HCT116 (cell line): ENCODE measurements around the gene LRG1. TPM values are rescaled to one million over a fixed set of nuclear protein-coding genes. Genes with fewer than 3 reads are reported as not detected.

Experiments used
- ATAC-seq: fragments of 200-7000 bp; cut with Tn5 transposase; 2 replicates; pipeline ENCODE4 v1.9.1; 2020; ENCODE audit warnings: mild to moderate bottlenecking, moderate library complexity
- BruUV-seq: library from RNA; stranded (reverse); fragments of 400-500 nt; replicated peaks from 2 replicates; lab custom pipeline; 2021; lab: Mats Ljungman, UMichigan
- CTCF ChIA-PET: fragments of 300-600 bp; sonication (Branson Sonifier 250); formaldehyde crosslinking; loops from one replicate; lab custom pipeline; 2021; ENCODE audit warnings: antibody characterized with exemption; lab: Charles Lee
- POLR2A ChIA-PET: fragments of 300-600, 350-600 bp; sonication (Branson Sonifier 250); formaldehyde crosslinking; loops from one replicate; lab custom pipeline; 2021; ENCODE audit warnings: antibody characterized with exemption; lab: Charles Lee
- RAD21 ChIA-PET, 2 experiments: fragments of 300-600 bp; sonication (Branson Sonifier 250); formaldehyde crosslinking; loops; one replicate each; lab custom pipeline; 2023; ENCODE audit warnings: low total read pairs in 2 of 2; ENCODE audit not compliant: uncharacterized antibody in 2 of 2, unreplicated experiment in 2 of 2, low non-redundant PET in 1 of 2; lab: Charles Lee
- DNase-seq: peaks from one replicate; pipeline ENCODE4 v3.0.0-alpha.2; 2010; ENCODE audit warnings: low read depth, low spot score
- H2AFZ ChIP-seq: fragments of 200-600 bp; shearing (Covaris generic), sonication (generic); 2 replicates; pipeline ENCODE4 v1.6.1; 2017; ENCODE audit warnings: low read depth, mixed run types, mixed read lengths, antibody characterized with exemption, low read length; ENCODE audit not compliant: poor library complexity, severe bottlenecking
- H3K27ac ChIP-seq: 2 replicates; pipeline ENCODE4 v1.5.1; 2012; ENCODE audit warnings: low read depth, low read length
- H3K27me3 ChIP-seq: fragments of 200-600 bp; sonication (generic); 2 replicates; pipeline ENCODE4 v1.6.1; 2016; ENCODE audit warnings: mixed run types, low read length, mixed read lengths; ENCODE audit not compliant: insufficient read depth
- H3K36me3 ChIP-seq, 2 experiments: fragments of 200-500 bp in 1 of 2; fragments of 200-600 bp in 1 of 2; sonication (Bioruptor generic) in 1 of 2; sonication (generic) in 1 of 2; 2 replicates each; pipeline versions ENCODE4 v1.5.1 to v1.6.1; 2014 to 2016; ENCODE audit warnings: low read length in 2 of 2, inconsistent platforms in 1 of 2, mixed read lengths in 1 of 2, mixed run types in 1 of 2; ENCODE audit not compliant: insufficient read depth in 2 of 2, control insufficient read depth in 1 of 2
- H3K4me1 ChIP-seq, 2 experiments: fragments of 200-600 bp in 1 of 2; sonication (generic) in 1 of 2; 2 replicates each; pipeline versions ENCODE4 v1.5.1 to v1.6.1; 2012 to 2017; ENCODE audit warnings: low read length in 2 of 2, inconsistent platforms in 1 of 2, mild to moderate bottlenecking in 1 of 2, mixed read lengths in 1 of 2, mixed run types in 1 of 2, moderate library complexity in 1 of 2; ENCODE audit not compliant: insufficient read depth in 2 of 2, control insufficient read depth in 1 of 2
- H3K4me2 ChIP-seq: fragments of 200-600 bp; sonication (generic); 2 replicates; pipeline ENCODE4 v1.6.1; 2017; ENCODE audit warnings: mixed run types, low read length, mixed read lengths
- H3K4me3 ChIP-seq, 2 experiments: fragments of 200-600 bp in 1 of 2; sonication (generic) in 1 of 2; replicated peaks in 1 of 2; 2 replicates each; pipeline ENCODE4 v1.5.1; 2011 to 2016; ENCODE audit warnings: low read length in 2 of 2, control low read depth in 1 of 2, low read depth in 1 of 2, mild to moderate bottlenecking in 1 of 2, mixed read lengths in 1 of 2, mixed run types in 1 of 2
- H3K79me2 ChIP-seq: fragments of 200-600 bp; sonication (generic); 2 replicates; pipeline ENCODE4 v1.6.1; 2017; ENCODE audit warnings: mild to moderate bottlenecking, mixed run types, low read length, moderate library complexity, mixed read lengths; ENCODE audit not compliant: insufficient read depth
- H3K9ac ChIP-seq: fragments of 200-600 bp; sonication (generic); 2 replicates; pipeline ENCODE4 v1.6.1; 2016; ENCODE audit warnings: low read length, mixed read lengths
- H3K9me2 ChIP-seq: fragments of 200-600 bp; sonication (generic), shearing (Covaris generic); 2 replicates; pipeline ENCODE4 v1.6.1; 2017; ENCODE audit warnings: mixed run types, mild to moderate bottlenecking, moderate library complexity; ENCODE audit not compliant: insufficient read depth
- H3K9me3 ChIP-seq, 2 experiments: fragments of 200-500 bp in 1 of 2; fragments of 200-600 bp in 1 of 2; sonication (Bioruptor generic) in 1 of 2; sonication (generic) in 1 of 2; 2 replicates each; pipeline ENCODE4 v1.6.1; 2014 to 2017; ENCODE audit warnings: low read length in 2 of 2, mixed read lengths in 2 of 2, inconsistent platforms in 1 of 2, low read depth in 1 of 2, mild to moderate bottlenecking in 1 of 2, mixed run types in 1 of 2, moderate library complexity in 1 of 2; ENCODE audit not compliant: control insufficient read depth in 1 of 2, insufficient read depth in 1 of 2
- H4K20me1 ChIP-seq: fragments of 200-600 bp; sonication (generic), shearing (Covaris generic); 2 replicates; pipeline ENCODE4 v1.6.1; 2017; ENCODE audit warnings: mixed run types, mild to moderate bottlenecking, moderate library complexity; ENCODE audit not compliant: insufficient read depth
- CBX3 ChIP-seq: IDR thresholded peaks from 2 replicates; pipeline ENCODE4 v1.6.1; 2012; ENCODE audit warnings: low read depth
- CEBPB ChIP-seq: IDR thresholded peaks from 2 replicates; pipeline ENCODE4 v1.6.1; 2012; ENCODE audit warnings: low read depth
- EGR1 ChIP-seq: IDR thresholded peaks from 2 replicates; pipeline ENCODE4 v1.6.1; 2012; ENCODE audit warnings: low read depth
- EZH2phosphoT487 ChIP-seq: fragments of 200-600 bp; IDR thresholded peaks from 2 replicates; pipeline ENCODE4 v1.6.1; 2018; ENCODE audit warnings: antibody characterized with exemption, borderline replicate concordance
- MAX ChIP-seq: IDR thresholded peaks from 2 replicates; pipeline ENCODE4 v1.6.1; 2012
- REST ChIP-seq: IDR thresholded peaks from 2 replicates; pipeline ENCODE4 v1.6.1; 2012; ENCODE audit warnings: low read depth
- TCF7L2 ChIP-seq: IDR thresholded peaks from 2 replicates; pipeline ENCODE4 v1.7.0; 2011; ENCODE audit warnings: borderline replicate concordance, inconsistent platforms; ENCODE audit not compliant: insufficient read depth, insufficient read length; ENCODE audit errors: extremely low read depth
- ZFX ChIP-seq: fragments of 450-650 bp; IDR thresholded peaks from 2 replicates; pipeline ENCODE4 v1.6.1; 2017
- intact Hi-C: fragments of 100-400 bp; cut with micrococcal nuclease; formaldehyde crosslinking; loops from 2 replicates; pipeline ENCODE4 v1.10.0; 2022
- total RNA-seq: library from RNA; stranded (reverse); gene quantifications from one replicate; pipeline ENCODE4 v1.2.1, GENCODE V29; 2021; ENCODE audit not compliant: unreplicated experiment
- TF ChIP-seq, protein P1 (sequence below): IDR thresholded peaks from 2 replicates; pipeline ENCODE4 v1.6.1; 2011; ENCODE audit warnings: mild to moderate bottlenecking, low read length, moderate library complexity; ENCODE audit not compliant: insufficient replicate concordance; ENCODE audit errors: extremely low read depth

LRG1 gene
- total RNA-seq, 1 experiment from 2014 or later: 1.3 TPM

DNA sequence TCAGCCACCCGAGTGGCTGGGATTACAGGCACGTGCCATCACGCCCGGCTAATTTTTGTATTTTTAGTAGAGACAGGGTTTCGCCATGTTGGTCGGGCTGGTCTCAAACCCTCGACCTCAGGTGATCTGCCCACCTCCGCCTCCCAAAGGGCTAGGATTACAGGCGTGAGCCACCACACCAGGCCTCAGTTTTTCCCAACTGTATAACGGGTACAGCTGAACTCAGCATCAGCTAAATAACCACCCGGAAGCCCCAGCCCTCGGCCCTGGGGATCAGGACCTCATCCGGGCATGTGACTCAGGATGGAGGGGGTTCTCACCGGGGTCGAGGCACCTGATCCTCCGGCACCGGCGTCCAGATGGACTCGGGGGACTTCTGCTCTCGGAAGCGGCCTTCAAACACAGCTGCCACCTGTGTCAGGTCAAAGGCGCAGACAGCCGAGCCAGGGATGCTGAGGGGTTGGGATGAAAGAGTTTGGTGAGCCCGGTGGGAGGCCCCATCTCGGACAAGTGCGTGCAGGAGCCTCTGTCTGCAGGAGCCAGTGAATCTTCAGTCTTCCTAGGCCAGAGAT, 10.7 kb upstream of the LRG1 start:
- H3K9ac ChIP-seq: no peak overlapping the region
- TF ChIP-seq EGR1 (no peak), REST (no peak), ZFX (no peak), CEBPB (no peak)
- TF ChIP-seq, all 23 proteins: peak for 0
- Histone ChIP-seq H2AFZ (no peak overlapping the region), H3K4me3 (no peak overlapping the region), H3K79me2 (no peaks in the 10 kb centered on the region), H3K9me2 (no peaks in the 10 kb centered on the region), H3K27me3 (no peaks in the 10 kb centered on the region), H3K27ac (no peak overlapping the region), H3K4me2 (no peak overlapping the region), H3K4me1 (no peaks in the 10 kb centered on the region), H3K36me3 (peaks cover 23 to 51% of the 10 kb centered on the region in 2 experiments), H3K9me3 (no peaks in the 10 kb centered on the region), H4K20me1 (no peaks in the 10 kb centered on the region)
- ChIA-PET RAD21 (no interaction called here), CTCF (no interaction called here), POLR2A (interaction anchor here (0.6 kb wide), 1 partner anchor 563 kb away, joined by 3 read pairs; no protein-coding TSS in a partner anchor)
- BruUV-seq: no TSS peak
- ATAC-seq (no peak), DNase-seq (no peak)
- intact Hi-C loops: no loop called here

DNA sequence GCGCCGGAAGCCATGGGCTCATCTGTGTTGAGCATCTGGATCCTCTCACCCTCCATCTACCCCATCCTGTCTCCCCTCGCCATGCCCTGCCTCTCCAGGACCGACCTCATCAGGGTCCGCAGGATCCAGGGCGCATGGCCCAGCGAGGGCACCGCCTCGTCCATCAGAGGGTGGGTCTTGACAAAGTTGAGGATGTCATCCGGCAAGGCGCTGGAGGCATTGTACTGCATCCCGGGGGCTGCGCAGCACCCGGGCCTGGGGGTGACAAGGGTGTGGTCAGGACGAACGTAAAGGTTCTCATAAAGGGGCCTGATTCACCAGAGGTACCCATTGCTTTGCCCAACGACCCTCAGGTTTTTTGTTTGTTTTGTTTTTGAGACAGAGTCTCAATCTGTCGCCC, 10.2 kb upstream of the LRG1 start:
- H3K9me3 ChIP-seq: no peaks in the 10 kb centered on the region
- H3K9ac ChIP-seq: no peak overlapping the region
- no TSS peak for BruUV-seq
- POLR2A ChIA-PET: interaction anchor here (0.6 kb wide), 1 partner anchor 562 kb away, joined by 3 read pairs; no protein-coding TSS in a partner anchor
- H3K27me3 ChIP-seq: no peaks in the 10 kb centered on the region
- CTCF ChIA-PET: no interaction called here
- ATAC-seq (no peak), DNase-seq (no peak)
- no peak overlapping the region for H3K4me3 ChIP-seq
- H3K4me2 ChIP-seq: no peak overlapping the region
- no peaks in the 10 kb centered on the region for H4K20me1 ChIP-seq
- no peaks in the 10 kb centered on the region for H3K79me2 ChIP-seq
- H2AFZ ChIP-seq: no peak overlapping the region
- RAD21 ChIA-PET: no interaction called here
- no peaks in the 10 kb centered on the region for H3K9me2 ChIP-seq
- TF ChIP-seq CBX3: no peak
- TF ChIP-seq TCF7L2: no peak
- TF ChIP-seq MAX: no peak
- TF ChIP-seq EZH2phosphoT487: no peak
- TF ChIP-seq, protein P1, sequence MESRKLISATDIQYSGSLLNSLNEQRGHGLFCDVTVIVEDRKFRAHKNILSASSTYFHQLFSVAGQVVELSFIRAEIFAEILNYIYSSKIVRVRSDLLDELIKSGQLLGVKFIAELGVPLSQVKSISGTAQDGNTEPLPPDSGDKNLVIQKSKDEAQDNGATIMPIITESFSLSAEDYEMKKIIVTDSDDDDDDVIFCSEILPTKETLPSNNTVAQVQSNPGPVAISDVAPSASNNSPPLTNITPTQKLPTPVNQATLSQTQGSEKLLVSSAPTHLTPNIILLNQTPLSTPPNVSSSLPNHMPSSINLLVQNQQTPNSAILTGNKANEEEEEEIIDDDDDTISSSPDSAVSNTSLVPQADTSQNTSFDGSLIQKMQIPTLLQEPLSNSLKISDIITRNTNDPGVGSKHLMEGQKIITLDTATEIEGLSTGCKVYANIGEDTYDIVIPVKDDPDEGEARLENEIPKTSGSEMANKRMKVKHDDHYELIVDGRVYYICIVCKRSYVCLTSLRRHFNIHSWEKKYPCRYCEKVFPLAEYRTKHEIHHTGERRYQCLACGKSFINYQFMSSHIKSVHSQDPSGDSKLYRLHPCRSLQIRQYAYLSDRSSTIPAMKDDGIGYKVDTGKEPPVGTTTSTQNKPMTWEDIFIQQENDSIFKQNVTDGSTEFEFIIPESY: no peak
- H3K27ac ChIP-seq: no peak overlapping the region
- intact Hi-C loops: no loop called here
- peaks cover 23 to 45% of the 10 kb centered on the region in 2 experiments for H3K36me3 ChIP-seq
- no peaks in the 10 kb centered on the region for H3K4me1 ChIP-seq
